Measurements from ENCODE around the gene ECD.
A peak's percentile ranks its signal among the peaks of the same experiment; 100 is the strongest.

The ECD gene

GRCh38 chr10:73094986-73095480 is 72.8 kb downstream of the ECD start:
- no peak for TF ChIP-seq CTCF (conservative IDR thresholded peaks at IDR 0.05; ENCODE audit: control insufficient read depth, insufficient read depth, low read depth, low read length)
- DNase-seq (ENCODE audit: low read depth), result no peak

GRCh38 chr10:73093922-73094850 is 73.6 kb downstream of the ECD start:
- no peak for TF ChIP-seq CTCF (conservative IDR thresholded peaks at IDR 0.05; ENCODE audit: control insufficient read depth, insufficient read depth, low read depth, low read length)
- DNase-seq (ENCODE audit: low read depth), result peak; percentile 20
- peak overlapping the region; percentile 91 for H3K4me3 ChIP-seq (ENCODE audit: control insufficient read depth, low read depth, low read length)

More at GRCh38 chr10:73094986-73095480, 72.8 kb downstream of the ECD start:
- H3K4me3 ChIP-seq (ENCODE audit: control insufficient read depth, low read depth, low read length), result peak overlapping the region; percentile 91

GRCh38 chr10:73092830-73093229 is 75.0 kb downstream of the ECD start:
- DNase-seq (ENCODE audit: low read depth), result no peak

GRCh38 chr10:73088304-73088703 is 79.5 kb downstream of the ECD start:
- TF ChIP-seq CTCF (conservative IDR thresholded peaks at IDR 0.05; ENCODE audit: control insufficient read depth, insufficient read depth, low read depth, low read length), result no peak
- H3K4me3 ChIP-seq (ENCODE audit: control insufficient read depth, low read depth, low read length), result no peak overlapping the region
- no peak for DNase-seq (ENCODE audit: low read depth)

More at GRCh38 chr10:73092830-73093229, 75.0 kb downstream of the ECD start:
- no peak overlapping the region for H3K4me3 ChIP-seq (ENCODE audit: control insufficient read depth, low read depth, low read length)
- no peak for TF ChIP-seq CTCF (conservative IDR thresholded peaks at IDR 0.05; ENCODE audit: control insufficient read depth, insufficient read depth, low read depth, low read length)

DNA sequence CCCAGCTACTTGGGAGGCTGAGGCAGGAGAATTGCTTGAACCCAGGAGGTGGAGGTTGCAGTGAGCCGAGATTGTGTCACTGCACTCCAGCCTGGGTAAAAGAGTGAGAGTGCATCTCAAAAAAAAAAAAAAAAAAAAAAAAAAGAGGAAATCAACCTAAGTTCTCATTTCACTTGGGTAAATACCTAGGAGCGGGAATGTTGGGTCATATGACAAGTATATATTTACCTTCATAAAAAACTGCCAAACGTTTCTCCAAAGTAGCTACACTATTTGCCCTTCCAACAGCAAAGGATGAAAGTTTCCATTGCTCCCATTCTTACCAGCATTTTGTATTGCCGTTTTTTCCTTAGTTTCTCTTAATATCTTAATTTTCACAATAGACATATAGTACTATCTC is 81.0 kb downstream of the ECD start:
- no peak for DNase-seq (ENCODE audit: low read depth)
- H3K4me3 ChIP-seq (ENCODE audit: control insufficient read depth, low read depth, low read length), result no peak overlapping the region
- no peak for TF ChIP-seq CTCF (conservative IDR thresholded peaks at IDR 0.05; ENCODE audit: control insufficient read depth, insufficient read depth, low read depth, low read length)

- TF ChIP-seq CTCF (conservative IDR thresholded peaks at IDR 0.05; ENCODE audit: control insufficient read depth, insufficient read depth, low read depth, low read length), result no peak
- no peak overlapping the region for H3K4me3 ChIP-seq (ENCODE audit: control insufficient read depth, low read depth, low read length)
- no peak for DNase-seq (ENCODE audit: low read depth)
These were observed 83.6 kb downstream of the ECD start for GRCh38 chr10:73084209-73084608.

Data from fibroblast of mammary gland (primary cell).